Mesodermal cell (in vitro differentiated cells): Measurements from ENCODE around the gene USP32.
"Not testable (repeated sequence)": the region's sequence is repeated elsewhere in the genome, so short reads cannot be mapped to it uniquely, and the experiment has no call there.

ENCODE experiments used
- H3K27ac ChIP-seq: 2 replicates; pipeline ENCODE4 v1.7.0; 2013; ENCODE audit warnings: mild to moderate bottlenecking, low read depth, low read length, moderate library complexity; ENCODE audit not compliant: severe bottlenecking
- H3K36me3 ChIP-seq: 2 replicates; pipeline ENCODE4 v1.7.1; 2013; ENCODE audit warnings: mild to moderate bottlenecking, low read length, moderate library complexity; ENCODE audit not compliant: control insufficient read depth, insufficient read depth
- H3K4me1 ChIP-seq: one replicate; pipeline ENCODE4 v1.7.1; 2013; ENCODE audit warnings: mild to moderate bottlenecking, low read length; ENCODE audit not compliant: insufficient read depth, control insufficient read depth, poor library complexity, severe bottlenecking
- H3K4me3 ChIP-seq: 2 replicates; pipeline ENCODE4 v1.7.0; 2013; ENCODE audit warnings: low read length, control low read depth, mild to moderate bottlenecking; ENCODE audit not compliant: insufficient read depth, poor library complexity, severe bottlenecking; ENCODE audit errors: extremely low read depth
- H3K9me3 ChIP-seq: 2 replicates; pipeline ENCODE4 v1.7.1; 2013; ENCODE audit warnings: mild to moderate bottlenecking, low read length, moderate library complexity; ENCODE audit not compliant: control insufficient read depth
- WGBS, 2 experiments: methylation state at CpG; one replicate each; pipeline ENCODE4 v1.1.5; 2013; ENCODE audit warnings: missing lambda C conversion rate in 2 of 2; ENCODE audit not compliant: insufficient coverage in 2 of 2; 5-methylcytosine and 5-hydroxymethylcytosine counted together

USP32 gene

DNA sequence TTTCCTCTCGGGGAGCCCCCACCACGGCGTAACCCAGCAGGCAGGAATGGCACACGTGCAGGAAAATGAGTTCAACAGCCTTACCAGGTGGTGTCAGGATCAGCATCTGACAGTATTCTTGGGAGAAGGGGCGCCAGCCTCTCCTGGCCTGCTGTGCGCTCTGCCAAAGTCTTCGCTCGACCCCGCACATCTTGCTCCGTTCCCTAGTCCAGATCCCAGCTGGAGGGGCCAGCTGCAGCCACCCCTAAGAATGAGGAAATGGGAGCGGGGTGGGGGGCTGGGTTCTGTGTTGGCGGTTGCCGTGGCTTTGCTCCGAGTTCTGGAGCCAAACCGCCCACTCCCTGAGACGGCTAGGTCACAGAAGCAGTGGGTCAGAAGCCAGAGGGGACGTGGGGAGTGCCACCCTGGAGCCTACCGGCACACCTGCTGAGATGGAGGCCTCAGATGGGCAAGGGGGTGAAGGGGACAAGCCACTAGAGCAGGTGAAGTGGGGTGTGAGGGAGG is 30.3 kb upstream of the USP32 start, which contains the start of gene CHCT1:
Gene CHCT1, plus strand, starts transcription at position 328 of the 504 bp plus-strand sequence. Its CDS starts 104 bp downstream, at position 432.
- WGBS, 2 experiments, result 81% methylated on average over 17 to 18 of the region's 18 CpGs
- Histone ChIP-seq H3K4me1 (no peaks in the 10 kb centered on the region), H3K36me3 (no peaks in the 10 kb centered on the region), H3K9me3 (no peaks in the 10 kb centered on the region), H3K4me3 (peak within 1 kb of the TSS; percentile 42), H3K27ac (peak within 1 kb of the TSS; percentile 72)

DNA sequence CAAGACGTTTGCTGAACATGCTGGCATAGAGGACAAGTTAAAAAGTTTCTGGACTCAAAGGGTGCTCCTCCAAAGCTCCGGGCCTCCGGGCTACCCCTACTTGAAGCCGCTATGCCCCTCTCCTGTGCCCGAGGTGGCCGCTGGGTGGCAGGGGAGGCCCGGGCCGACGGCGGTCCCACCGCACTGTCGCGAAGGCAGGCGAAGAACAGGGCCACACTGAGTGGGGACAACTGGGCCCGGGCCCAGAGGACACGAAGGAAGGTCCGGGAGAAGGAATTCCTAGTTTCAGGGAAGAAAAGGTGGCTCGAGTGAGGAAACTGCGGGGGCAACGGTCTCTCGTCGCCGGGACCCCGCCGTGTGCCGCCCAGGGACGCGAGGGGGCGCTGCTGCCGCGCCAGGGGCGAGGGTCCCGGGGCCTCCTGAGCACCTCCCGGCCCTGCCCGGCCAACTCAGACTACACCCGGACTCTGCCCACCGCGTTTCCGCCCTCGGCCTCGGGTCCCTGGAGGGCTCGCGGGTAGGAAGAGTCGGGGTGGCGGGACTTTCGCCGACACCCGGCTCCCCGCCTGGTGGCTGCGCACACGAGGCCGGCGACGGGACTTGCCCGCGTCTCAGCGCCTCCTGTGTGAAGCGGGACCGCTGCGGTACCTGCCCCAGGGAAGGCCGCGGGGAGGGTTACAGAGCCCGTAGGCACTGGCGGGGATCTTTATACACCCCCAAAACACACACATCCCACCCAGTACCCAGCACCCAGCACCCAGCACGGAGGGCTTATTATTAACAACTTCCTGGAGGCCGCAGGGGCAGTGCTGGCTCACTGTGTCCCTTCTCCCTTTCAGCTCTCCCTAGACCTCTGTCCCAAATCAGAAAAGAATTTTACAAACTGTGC is 29.6 kb upstream of the USP32 start:
- Histone ChIP-seq H3K36me3 (no peaks in the 10 kb centered on the region), H3K27ac (peak overlapping the region; percentile 72), H3K9me3 (no peaks in the 10 kb centered on the region), H3K4me1 (no peaks in the 10 kb centered on the region), H3K4me3 (peak overlapping the region; percentile 42)
- WGBS, 2 experiments, result 6 to 12% methylated on average over 59 to 61 of the region's 66 CpGs

DNA sequence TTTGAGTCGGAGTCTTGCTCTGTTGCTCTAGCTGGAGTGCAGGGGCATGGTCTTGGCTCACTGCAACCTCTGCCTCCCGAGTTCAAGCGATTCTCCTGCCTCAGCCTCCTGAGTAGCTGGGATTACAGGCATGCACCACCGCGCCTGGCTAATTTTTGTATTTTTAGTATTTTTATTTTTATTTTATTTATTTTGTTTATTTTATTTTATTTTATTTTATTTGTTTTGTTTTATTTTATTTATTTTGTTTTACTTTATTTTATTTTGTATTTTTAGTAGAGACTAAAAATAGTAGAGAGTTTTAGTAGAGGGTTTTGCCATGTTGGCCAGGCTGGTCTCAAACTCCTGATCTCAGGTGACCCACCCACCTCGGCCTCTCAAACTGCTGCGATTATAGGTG is 27.9 kb upstream of the USP32 start:
- not testable (repeated sequence) for H3K4me1 ChIP-seq, H3K36me3 ChIP-seq, H3K27ac ChIP-seq, H3K4me3 ChIP-seq, H3K9me3 ChIP-seq
- WGBS, 2 experiments, result no CpG with 5 or more reads among the region's 7 CpGs

DNA sequence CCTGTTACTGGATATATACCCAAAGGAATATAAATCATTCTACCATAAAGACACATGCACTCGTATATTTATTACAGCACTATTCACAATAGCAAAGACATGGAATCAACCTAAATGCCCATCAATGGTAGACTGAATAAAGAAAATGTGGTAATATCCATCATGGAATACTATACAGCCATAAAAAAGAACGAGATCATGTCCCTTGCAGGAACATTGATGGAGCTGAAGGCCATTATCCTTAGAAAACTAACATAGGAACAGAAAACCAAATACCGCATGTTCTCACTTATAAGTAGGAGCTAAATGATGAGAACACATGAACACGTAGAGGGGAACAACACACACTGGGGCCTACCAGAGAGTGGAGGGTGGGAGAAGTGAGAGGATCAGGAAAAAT is 27.1 kb upstream of the USP32 start:
- not testable (repeated sequence) for H3K9me3 ChIP-seq, H3K4me3 ChIP-seq, H3K27ac ChIP-seq, H3K4me1 ChIP-seq, H3K36me3 ChIP-seq
- 91 to 94% methylated on average over 1 to 2 of the region's 4 CpGs for WGBS, 2 experiments

DNA sequence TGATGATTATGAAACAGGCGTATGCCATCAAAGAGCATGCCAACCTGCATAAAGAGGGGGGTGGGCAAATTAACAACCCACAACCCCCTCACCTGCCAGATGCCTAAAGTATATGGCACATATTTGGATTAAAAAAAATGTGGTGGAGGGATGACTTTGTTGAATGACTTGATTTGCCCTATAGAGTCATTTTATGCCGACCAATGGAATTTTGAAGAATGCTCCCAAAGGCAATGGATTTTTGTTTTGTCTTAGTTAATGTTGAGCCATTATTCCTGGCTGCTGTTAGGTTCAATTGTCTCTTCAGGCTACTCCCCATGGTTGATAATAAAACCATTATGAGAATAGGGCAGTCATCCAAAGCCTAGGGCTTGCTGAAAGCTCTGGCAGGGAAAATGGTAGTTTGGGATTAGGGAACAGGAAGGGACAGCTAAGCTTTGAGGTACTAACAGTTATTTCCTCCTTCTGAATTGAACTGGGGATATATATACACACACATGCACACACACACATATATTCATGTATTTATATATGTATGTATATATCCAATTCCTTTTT is 24.5 kb upstream of the USP32 start:
- Histone ChIP-seq H3K4me1 (no peaks in the 10 kb centered on the region), H3K36me3 (no peaks in the 10 kb centered on the region), H3K9me3 (no peaks in the 10 kb centered on the region), H3K27ac (no peak overlapping the region), H3K4me3 (no peak overlapping the region)
- 80% methylated on average over 1 of the region's 2 CpGs; no CpG with 5 or more reads in 1 of the 2 experiments for WGBS, 2 experiments

DNA sequence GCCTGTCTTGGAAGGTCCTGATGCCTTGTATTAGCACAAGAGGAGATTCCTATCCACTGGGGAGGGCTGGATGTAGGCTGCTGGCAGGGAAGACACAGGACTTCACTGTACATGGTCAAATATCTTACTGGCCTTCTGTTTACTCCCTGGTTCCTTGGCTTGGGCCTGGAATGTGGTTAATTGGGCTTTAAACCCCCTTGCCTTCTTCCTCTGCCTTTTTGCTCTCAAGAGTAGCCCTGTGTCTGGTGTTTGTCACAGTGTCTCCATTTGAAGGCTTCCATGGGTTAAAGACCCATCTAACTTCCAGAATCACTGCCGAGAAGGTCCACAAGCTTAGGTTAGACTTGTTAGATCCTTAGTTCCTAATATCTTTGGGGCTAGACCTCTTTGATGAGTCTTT is 23.2 kb upstream of the USP32 start:
- Histone ChIP-seq H3K4me1 (no peaks in the 10 kb centered on the region), H3K27ac (no peak overlapping the region), H3K36me3 (no peaks in the 10 kb centered on the region), H3K9me3 (no peaks in the 10 kb centered on the region), H3K4me3 (no peak overlapping the region)
- 100% methylated on average over 1 of the region's 1 CpG; no CpG with 5 or more reads in 1 of the 2 experiments for WGBS, 2 experiments

DNA sequence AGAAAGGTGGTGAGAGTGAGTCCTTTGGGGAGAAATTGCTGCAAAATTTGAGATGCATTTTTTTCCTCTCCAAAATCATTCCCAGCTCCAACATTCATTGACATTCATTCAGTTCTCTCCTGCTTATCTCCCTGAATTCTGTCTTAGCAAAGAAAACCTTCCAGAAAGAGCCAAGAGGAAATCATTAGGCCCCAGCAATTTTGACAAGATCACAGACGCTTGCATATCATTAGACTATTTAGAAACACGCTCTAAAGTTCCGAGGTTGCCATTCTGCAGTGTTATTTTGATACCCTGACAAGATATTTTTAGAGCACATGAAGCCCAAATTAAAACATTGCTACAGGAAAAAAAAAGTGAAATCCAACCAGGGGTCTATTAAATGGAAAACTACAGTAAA is 20.8 kb upstream of the USP32 start:
- no peaks in the 10 kb centered on the region for H3K4me1 ChIP-seq
- no peak overlapping the region for H3K4me3 ChIP-seq
- H3K9me3 ChIP-seq, result peaks cover 6% of the 10 kb centered on the region
- 92% methylated on average over 2 to 3 of the region's 3 CpGs for WGBS, 2 experiments
- no peaks in the 10 kb centered on the region for H3K36me3 ChIP-seq
- no peak overlapping the region for H3K27ac ChIP-seq

DNA sequence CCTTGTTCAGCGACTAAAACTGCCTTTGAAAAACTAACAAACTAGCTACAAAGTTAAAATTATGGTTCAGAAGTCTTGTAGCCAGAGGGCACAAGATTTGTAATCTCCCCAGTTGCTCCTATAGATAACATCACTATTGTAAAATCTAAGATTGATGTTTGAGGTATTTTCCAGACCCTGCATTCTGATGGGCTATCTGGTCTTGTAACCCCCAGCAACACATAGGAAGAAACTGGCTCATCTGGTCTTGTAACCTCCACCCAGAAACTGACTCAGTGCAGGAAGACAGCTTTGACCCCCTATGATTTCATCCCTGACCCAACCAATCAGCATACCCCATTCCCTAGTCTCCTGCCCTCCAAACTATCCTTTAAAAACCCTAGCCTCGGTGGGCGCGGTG is 18.1 kb upstream of the USP32 start:
- H3K4me3 ChIP-seq, result no peak overlapping the region
- 94 to 100% methylated on average over 3 of the region's 4 CpGs for WGBS, 2 experiments
- H3K4me1 ChIP-seq, result no peaks in the 10 kb centered on the region
- H3K9me3 ChIP-seq, result peaks cover 6% of the 10 kb centered on the region
- H3K27ac ChIP-seq, result no peak overlapping the region
- H3K36me3 ChIP-seq, result no peaks in the 10 kb centered on the region

DNA sequence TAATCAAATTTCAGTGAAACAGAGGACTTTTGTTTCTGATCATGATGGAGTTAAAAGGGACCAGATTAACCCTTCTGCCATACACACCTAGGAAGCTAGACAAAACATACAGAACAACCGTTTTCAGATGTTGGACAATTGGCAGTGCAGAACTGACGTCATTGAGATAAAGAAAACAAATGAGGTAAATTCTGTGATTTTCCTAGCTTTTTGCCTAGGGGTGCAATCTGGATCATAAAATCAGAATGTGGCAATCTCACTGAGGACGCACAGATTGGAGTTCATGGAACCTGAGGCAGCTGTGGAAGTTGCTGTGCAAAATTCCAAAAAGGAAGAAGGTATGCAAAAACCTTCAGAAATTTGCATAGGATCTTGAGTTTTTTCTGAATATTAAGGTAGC is 15.0 kb upstream of the USP32 start:
- no peak overlapping the region for H3K27ac ChIP-seq
- H3K9me3 ChIP-seq, result peaks cover 6% of the 10 kb centered on the region
- no peak overlapping the region for H3K4me3 ChIP-seq
- WGBS, 2 experiments, result 100% methylated on average over 3 of the region's 3 CpGs
- no peaks in the 10 kb centered on the region for H3K4me1 ChIP-seq
- H3K36me3 ChIP-seq, result no peaks in the 10 kb centered on the region

DNA sequence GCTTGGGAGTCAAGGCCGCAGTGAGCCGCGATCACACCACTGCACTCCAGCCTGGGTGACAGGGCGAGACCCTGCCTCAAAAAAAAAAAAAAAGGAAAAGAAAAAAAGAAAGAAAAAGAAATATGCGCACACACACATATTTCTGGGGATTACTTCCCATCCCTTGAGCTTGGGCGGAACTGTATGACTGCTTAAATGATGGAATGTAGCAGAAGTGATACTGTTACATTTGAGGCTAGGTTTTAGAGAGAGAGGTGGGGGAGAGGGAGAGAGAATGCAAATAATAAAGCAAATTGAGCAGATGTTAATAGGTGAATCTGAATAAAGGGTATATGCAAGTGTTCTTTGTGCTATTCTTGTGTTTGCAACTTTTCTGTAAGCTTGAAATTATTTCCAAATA is 12.0 kb upstream of the USP32 start:
- Histone ChIP-seq H3K36me3 (no peaks in the 10 kb centered on the region), H3K9me3 (peaks cover 1% of the 10 kb centered on the region), H3K27ac (no peak overlapping the region), H3K4me1 (no peaks in the 10 kb centered on the region), H3K4me3 (no peak overlapping the region)
- 100% methylated on average over 2 to 4 of the region's 6 CpGs for WGBS, 2 experiments

DNA sequence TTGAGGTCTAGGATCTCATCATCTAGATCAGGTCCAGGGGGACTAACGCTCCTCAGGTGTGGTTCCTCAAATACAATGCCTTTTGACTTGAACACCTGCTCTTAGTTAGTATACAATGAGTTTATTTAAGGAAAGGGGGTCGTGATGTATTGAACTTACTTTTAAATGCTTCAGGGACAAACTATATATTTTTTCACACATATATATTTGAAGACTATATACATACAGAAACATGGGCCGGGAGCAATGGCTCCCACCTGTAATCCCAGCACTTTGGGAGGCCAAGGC is 11.5 kb upstream of the USP32 start:
- no peaks in the 10 kb centered on the region for H3K36me3 ChIP-seq
- H3K4me1 ChIP-seq, result no peaks in the 10 kb centered on the region
- H3K27ac ChIP-seq, result no peak overlapping the region
- no peaks in the 10 kb centered on the region for H3K9me3 ChIP-seq
- H3K4me3 ChIP-seq, result no peak overlapping the region
- 90 to 100% methylated on average over 1 to 2 of the region's 3 CpGs for WGBS, 2 experiments
